ENCODE results near the gene TFDP2.

DNA sequence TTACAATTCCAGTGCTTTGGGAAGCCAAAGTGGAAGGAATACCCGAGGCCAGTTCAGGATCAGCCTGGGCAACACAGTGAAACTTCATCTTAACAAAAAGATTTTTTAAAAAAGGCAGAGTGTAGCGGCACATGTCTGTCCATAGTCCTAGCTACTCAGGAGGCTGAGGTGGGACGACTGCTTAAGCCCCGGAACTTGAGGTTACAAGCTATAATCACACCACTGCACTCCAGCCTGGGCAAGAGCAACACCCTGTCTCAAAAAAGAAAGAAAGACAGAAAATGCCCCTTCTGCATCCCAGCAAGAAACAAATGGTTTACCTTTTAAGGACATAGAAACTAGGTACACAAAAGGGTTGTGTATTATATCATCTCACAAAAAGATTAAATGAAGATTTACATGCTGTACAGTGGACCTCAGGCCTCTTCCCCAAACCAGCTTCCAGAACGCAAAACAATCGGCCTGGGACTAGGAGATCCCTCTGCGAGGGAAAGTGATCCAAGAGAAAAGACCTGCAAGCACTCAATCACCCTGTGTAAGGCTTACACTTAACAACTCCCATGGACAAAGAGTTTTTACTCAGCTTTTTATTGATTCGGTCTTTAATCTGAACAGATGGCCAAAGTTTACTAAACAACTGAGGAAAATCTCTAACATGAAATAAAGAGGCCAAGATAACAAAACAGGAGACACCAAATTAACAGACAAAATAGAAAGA is 21.2 kb downstream of the TFDP2 start:
- TF ChIP-seq, protein P1, sequence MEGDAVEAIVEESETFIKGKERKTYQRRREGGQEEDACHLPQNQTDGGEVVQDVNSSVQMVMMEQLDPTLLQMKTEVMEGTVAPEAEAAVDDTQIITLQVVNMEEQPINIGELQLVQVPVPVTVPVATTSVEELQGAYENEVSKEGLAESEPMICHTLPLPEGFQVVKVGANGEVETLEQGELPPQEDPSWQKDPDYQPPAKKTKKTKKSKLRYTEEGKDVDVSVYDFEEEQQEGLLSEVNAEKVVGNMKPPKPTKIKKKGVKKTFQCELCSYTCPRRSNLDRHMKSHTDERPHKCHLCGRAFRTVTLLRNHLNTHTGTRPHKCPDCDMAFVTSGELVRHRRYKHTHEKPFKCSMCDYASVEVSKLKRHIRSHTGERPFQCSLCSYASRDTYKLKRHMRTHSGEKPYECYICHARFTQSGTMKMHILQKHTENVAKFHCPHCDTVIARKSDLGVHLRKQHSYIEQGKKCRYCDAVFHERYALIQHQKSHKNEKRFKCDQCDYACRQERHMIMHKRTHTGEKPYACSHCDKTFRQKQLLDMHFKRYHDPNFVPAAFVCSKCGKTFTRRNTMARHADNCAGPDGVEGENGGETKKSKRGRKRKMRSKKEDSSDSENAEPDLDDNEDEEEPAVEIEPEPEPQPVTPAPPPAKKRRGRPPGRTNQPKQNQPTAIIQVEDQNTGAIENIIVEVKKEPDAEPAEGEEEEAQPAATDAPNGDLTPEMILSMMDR (IDR thresholded peaks at IDR 0.05 in 8 of 11, conservative IDR thresholded peaks at IDR 0.05 in 3 of 11): no peak
- TF ChIP-seq POLR2AphosphoS5 (IDR thresholded peaks at IDR 0.05) (no peak), POLR2A (IDR thresholded peaks at IDR 0.05) (no peak)
